ENCODE results near the gene ZBTB49. TPM values are rescaled to one million over a fixed set of nuclear protein-coding genes. Genes with fewer than 3 reads are reported as not detected.

The ZBTB49 gene
- total and polyA plus RNA-seq, 9 donors = 4.0 to 5.9 (median 5.3) TPM

- Histone ChIP-seq H3K9me3 (replicated peaks; ENCODE audit: control insufficient read depth, low read depth, low read length) (no peaks in the 10 kb centered on the region), H3K36me3 (ENCODE audit: control insufficient read depth, insufficient read depth, low read length) (peaks cover 34% of the 10 kb centered on the region), H3K4me1 (ENCODE audit: control insufficient read depth, insufficient read depth, low read length) (no peaks in the 10 kb centered on the region), H3K27ac (ENCODE audit: low read length) (no peak overlapping the region), H3K27me3 (ENCODE audit: control insufficient read depth, insufficient read depth, low read length) (no peaks in the 10 kb centered on the region), H3K4me3 (ENCODE audit: low read length) (no peak overlapping the region)
- 63% methylated on average over 5 of the region's 6 CpGs for WGBS (ENCODE audit: insufficient coverage)
- no peak for DNase-seq
Measured at GRCh38 chr4:4302416-4302815, 12.4 kb downstream of the ZBTB49 start.

- no peak for DNase-seq
- Histone ChIP-seq H3K27ac (ENCODE audit: low read length) (no peak overlapping the region), H3K4me3 (ENCODE audit: low read length) (no peak overlapping the region), H3K9me3 (replicated peaks; ENCODE audit: control insufficient read depth, low read depth, low read length) (no peaks in the 10 kb centered on the region), H3K4me1 (ENCODE audit: control insufficient read depth, insufficient read depth, low read length) (no peaks in the 10 kb centered on the region), H3K36me3 (ENCODE audit: control insufficient read depth, insufficient read depth, low read length) (peaks cover 34% of the 10 kb centered on the region), H3K27me3 (ENCODE audit: control insufficient read depth, insufficient read depth, low read length) (no peaks in the 10 kb centered on the region)
- WGBS (ENCODE audit: insufficient coverage) = 90% methylated on average over 11 of the region's 11 CpGs
Measured at GRCh38 chr4:4306920-4307319, 16.9 kb downstream of the ZBTB49 start.

GRCh38 chr4:4308800-4309441 is 18.9 kb downstream of the ZBTB49 start:
- H3K27me3 ChIP-seq (ENCODE audit: control insufficient read depth, insufficient read depth, low read length) = no peaks in the 10 kb centered on the region
- no peaks in the 10 kb centered on the region for H3K9me3 ChIP-seq (replicated peaks; ENCODE audit: control insufficient read depth, low read depth, low read length)
- DNase-seq = peak; percentile 20
- peaks cover 38% of the 10 kb centered on the region for H3K36me3 ChIP-seq (ENCODE audit: control insufficient read depth, insufficient read depth, low read length)
- 97% methylated on average over 6 of the region's 9 CpGs for WGBS (ENCODE audit: insufficient coverage)
- H3K27ac ChIP-seq (ENCODE audit: low read length) = no peak overlapping the region
- no peaks in the 10 kb centered on the region for H3K4me1 ChIP-seq (ENCODE audit: control insufficient read depth, insufficient read depth, low read length)
- no peak overlapping the region for H3K4me3 ChIP-seq (ENCODE audit: low read length)

DNA sequence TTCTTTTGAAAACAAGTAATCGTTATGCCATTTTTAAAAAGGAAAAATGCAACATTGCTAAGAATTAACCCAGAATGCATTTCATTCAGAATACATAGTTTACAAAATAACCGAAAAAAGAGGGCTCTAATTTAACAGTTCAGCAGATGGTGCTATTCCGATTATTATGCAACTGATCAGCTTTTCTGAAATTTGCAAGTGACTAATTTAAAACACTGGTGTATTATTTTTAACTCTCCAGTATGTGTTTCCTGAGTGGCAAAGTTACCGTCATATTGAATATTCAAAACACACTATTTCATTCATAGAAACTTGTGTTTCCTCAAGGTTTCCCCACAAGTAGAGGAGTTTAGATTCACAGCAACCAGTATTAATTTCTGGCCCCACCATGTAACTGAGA is 21.1 kb downstream of the ZBTB49 start:
- Histone ChIP-seq H3K4me1 (ENCODE audit: control insufficient read depth, insufficient read depth, low read length) (no peaks in the 10 kb centered on the region), H3K9me3 (replicated peaks; ENCODE audit: control insufficient read depth, low read depth, low read length) (no peaks in the 10 kb centered on the region), H3K4me3 (ENCODE audit: low read length) (no peak overlapping the region), H3K36me3 (ENCODE audit: control insufficient read depth, insufficient read depth, low read length) (peaks cover 49% of the 10 kb centered on the region), H3K27ac (ENCODE audit: low read length) (no peak overlapping the region), H3K27me3 (ENCODE audit: control insufficient read depth, insufficient read depth, low read length) (no peaks in the 10 kb centered on the region)
- WGBS (ENCODE audit: insufficient coverage) = no CpG with 5 or more reads among the region's 4 CpGs
- DNase-seq = no peak

DNA sequence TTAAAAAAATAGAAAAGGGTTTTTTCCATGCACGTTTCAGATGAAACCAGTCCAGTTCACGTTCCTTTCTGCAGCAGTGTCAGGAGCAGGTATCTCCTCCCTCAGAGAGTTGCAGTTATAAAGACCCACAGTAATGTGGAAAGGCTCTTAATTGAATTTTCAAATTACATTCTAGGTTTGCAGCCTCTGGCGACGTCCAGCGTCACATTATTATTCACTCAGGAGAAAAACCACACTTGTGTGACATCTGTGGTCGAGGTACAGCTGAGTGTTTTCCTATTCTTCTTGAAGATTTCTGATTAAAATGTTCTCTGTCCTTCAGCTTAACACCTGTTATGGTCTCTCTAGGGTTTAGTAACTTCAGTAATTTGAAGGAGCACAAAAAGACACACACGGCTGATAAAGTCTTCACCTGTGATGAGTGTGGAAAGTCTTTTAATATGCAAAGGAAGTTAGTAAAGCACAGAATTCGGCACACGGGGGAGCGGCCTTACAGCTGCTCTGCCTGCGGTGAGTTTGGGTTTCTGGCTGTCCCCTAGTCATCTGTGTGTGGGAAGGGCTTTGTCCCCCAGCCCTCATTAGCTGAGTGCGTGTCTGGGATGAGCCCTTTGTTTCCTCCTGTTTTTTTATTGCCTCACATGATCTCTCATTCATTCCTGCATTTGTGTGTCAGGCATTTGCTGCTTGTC is 25.6 kb downstream of the ZBTB49 start:
- Histone ChIP-seq H3K4me3 (ENCODE audit: low read length) (no peak overlapping the region), H3K27me3 (ENCODE audit: control insufficient read depth, insufficient read depth, low read length) (no peaks in the 10 kb centered on the region), H3K27ac (ENCODE audit: low read length) (no peak overlapping the region), H3K9me3 (replicated peaks; ENCODE audit: control insufficient read depth, low read depth, low read length) (no peaks in the 10 kb centered on the region), H3K36me3 (ENCODE audit: control insufficient read depth, insufficient read depth, low read length) (peaks cover 45% of the 10 kb centered on the region), H3K4me1 (ENCODE audit: control insufficient read depth, insufficient read depth, low read length) (no peaks in the 10 kb centered on the region)
- WGBS (ENCODE audit: insufficient coverage) = 72% methylated on average over 4 of the region's 12 CpGs
- no peak for DNase-seq

- Histone ChIP-seq H3K4me1 (ENCODE audit: control insufficient read depth, insufficient read depth, low read length) (no peaks in the 10 kb centered on the region), H3K27me3 (ENCODE audit: control insufficient read depth, insufficient read depth, low read length) (no peaks in the 10 kb centered on the region), H3K4me3 (ENCODE audit: low read length) (no peak overlapping the region), H3K27ac (ENCODE audit: low read length) (no peak overlapping the region), H3K9me3 (replicated peaks; ENCODE audit: control insufficient read depth, low read depth, low read length) (no peaks in the 10 kb centered on the region), H3K36me3 (ENCODE audit: control insufficient read depth, insufficient read depth, low read length) (peaks cover 51% of the 10 kb centered on the region)
- DNase-seq = no peak
- WGBS (ENCODE audit: insufficient coverage) = 91% methylated on average over 13 of the region's 13 CpGs
Measured at GRCh38 chr4:4316150-4316495, 26.1 kb downstream of the ZBTB49 start.

GRCh38 chr4:4317496-4318232 is 27.6 kb downstream of the ZBTB49 start:
- no peak overlapping the region for H3K27ac ChIP-seq (ENCODE audit: low read length)
- no peak for DNase-seq
- 90% methylated on average over 15 of the region's 23 CpGs for WGBS (ENCODE audit: insufficient coverage)
- no peaks in the 10 kb centered on the region for H3K27me3 ChIP-seq (ENCODE audit: control insufficient read depth, insufficient read depth, low read length)
- H3K9me3 ChIP-seq (replicated peaks; ENCODE audit: control insufficient read depth, low read depth, low read length) = no peaks in the 10 kb centered on the region
- no peaks in the 10 kb centered on the region for H3K4me1 ChIP-seq (ENCODE audit: control insufficient read depth, insufficient read depth, low read length)
- H3K4me3 ChIP-seq (ENCODE audit: low read length) = no peak overlapping the region
- H3K36me3 ChIP-seq (ENCODE audit: control insufficient read depth, insufficient read depth, low read length) = peaks cover 59% of the 10 kb centered on the region

DNA sequence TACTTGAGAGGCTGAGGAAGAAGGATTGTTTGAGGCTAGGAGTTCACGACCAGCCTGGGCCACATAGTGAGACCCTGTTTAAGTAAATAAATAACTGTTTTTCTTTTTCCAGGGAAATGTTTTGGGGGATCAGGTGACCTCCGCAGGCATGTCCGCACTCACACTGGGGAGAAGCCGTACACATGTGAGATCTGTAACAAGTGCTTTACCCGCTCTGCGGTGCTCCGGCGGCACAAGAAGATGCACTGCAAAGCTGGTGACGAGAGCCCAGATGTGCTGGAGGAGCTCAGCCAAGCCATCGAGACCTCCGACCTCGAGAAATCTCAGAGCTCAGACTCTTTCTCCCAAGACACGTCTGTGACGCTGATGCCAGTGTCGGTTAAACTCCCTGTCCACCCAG is 30.5 kb downstream of the ZBTB49 start:
- Histone ChIP-seq H3K36me3 (ENCODE audit: control insufficient read depth, insufficient read depth, low read length) (peaks cover 35% of the 10 kb centered on the region), H3K27me3 (ENCODE audit: control insufficient read depth, insufficient read depth, low read length) (no peaks in the 10 kb centered on the region), H3K4me3 (ENCODE audit: low read length) (no peak overlapping the region), H3K4me1 (ENCODE audit: control insufficient read depth, insufficient read depth, low read length) (no peaks in the 10 kb centered on the region), H3K27ac (ENCODE audit: low read length) (no peak overlapping the region), H3K9me3 (replicated peaks; ENCODE audit: control insufficient read depth, low read depth, low read length) (no peaks in the 10 kb centered on the region)
- WGBS (ENCODE audit: insufficient coverage) = 96% methylated on average over 14 of the region's 15 CpGs
- no peak for DNase-seq

DNA sequence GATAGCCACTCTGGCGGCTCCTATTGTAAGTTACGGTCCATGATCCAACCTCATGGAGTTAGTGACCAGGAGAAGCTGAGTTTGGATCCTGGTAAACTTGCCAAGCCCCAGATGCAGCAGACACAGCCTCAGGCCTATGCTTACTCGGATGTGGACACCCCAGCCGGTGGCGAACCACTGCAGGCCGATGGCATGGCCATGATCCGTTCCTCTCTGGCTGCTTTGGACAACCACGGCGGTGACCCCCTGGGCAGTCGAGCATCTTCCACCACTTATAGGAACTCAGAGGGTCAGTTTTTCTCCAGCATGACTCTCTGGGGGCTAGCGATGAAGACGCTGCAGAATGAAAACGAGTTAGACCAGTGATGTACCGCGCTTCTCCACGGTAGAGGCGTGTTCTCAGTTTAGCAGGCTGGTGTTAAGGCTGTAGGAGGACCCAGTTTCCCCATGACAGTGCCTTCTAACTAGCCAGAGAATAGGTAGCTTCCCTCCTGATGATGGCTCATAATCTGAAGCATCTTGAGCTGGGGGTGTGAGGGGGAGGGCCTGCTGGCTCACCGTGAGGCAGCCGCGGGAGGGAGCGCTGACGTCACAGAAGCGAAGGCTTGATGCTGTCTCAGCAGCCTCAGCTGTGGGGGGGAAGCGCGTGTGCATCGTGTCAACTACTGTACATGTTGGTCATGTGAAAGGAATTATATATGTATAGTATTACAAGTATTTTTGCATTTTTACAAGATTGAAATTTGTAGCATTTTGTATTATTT is 31.1 kb downstream of the ZBTB49 start:
- WGBS (ENCODE audit: insufficient coverage) = 95% methylated on average over 14 of the region's 26 CpGs
- Histone ChIP-seq H3K4me1 (ENCODE audit: control insufficient read depth, insufficient read depth, low read length) (no peaks in the 10 kb centered on the region), H3K9me3 (replicated peaks; ENCODE audit: control insufficient read depth, low read depth, low read length) (no peaks in the 10 kb centered on the region), H3K36me3 (ENCODE audit: control insufficient read depth, insufficient read depth, low read length) (peaks cover 31% of the 10 kb centered on the region), H3K27me3 (ENCODE audit: control insufficient read depth, insufficient read depth, low read length) (no peaks in the 10 kb centered on the region), H3K27ac (ENCODE audit: low read length) (no peak overlapping the region), H3K4me3 (ENCODE audit: low read length) (no peak overlapping the region)
- DNase-seq = no peak

Data from muscle of leg (tissue), 11 donors.